GM23338 (cell line): Measurements from ENCODE around the gene SLC16A13. TPM values are rescaled to one million over a fixed set of nuclear protein-coding genes. Genes with fewer than 3 reads are reported as not detected.

Experiments used
- ATAC-seq: fragments of 200-7000 bp; cut with Tn5 transposase; 3 replicates; pipeline ENCODE4 v1.9.1; 2020
- DNase-seq: peaks from one replicate; pipeline ENCODE4 v3.0.0-alpha.2; 2015; ENCODE audit warnings: low spot score
- H2AFZ ChIP-seq: fragments of 200-600 bp; sonication (generic); 2 replicates; pipeline ENCODE4 v1.8.0; 2016; ENCODE audit warnings: antibody characterized with exemption, mild to moderate bottlenecking, moderate library complexity
- H3F3A ChIP-seq: fragments of 200-600 bp; sonication (generic); replicated peaks from 2 replicates; pipeline ENCODE4 v1.8.0; 2017; ENCODE audit warnings: antibody characterized with exemption, mixed run types, low read depth
- H3K27ac ChIP-seq: fragments of 200-600 bp; sonication (generic); 2 replicates; pipeline ENCODE4 v1.6.1; 2016; ENCODE audit warnings: low read depth
- H3K27me3 ChIP-seq: fragments of 200-600 bp; sonication (generic); 2 replicates; pipeline ENCODE4 v1.8.0; 2016; ENCODE audit warnings: mild to moderate bottlenecking, mixed run types, moderate library complexity; ENCODE audit not compliant: insufficient read depth
- H3K36me3 ChIP-seq: fragments of 200-600 bp; sonication (generic); 2 replicates; pipeline ENCODE4 v1.8.0; 2016; ENCODE audit warnings: mild to moderate bottlenecking; ENCODE audit not compliant: insufficient read depth
- H3K4me1 ChIP-seq: fragments of 200-600 bp; sonication (generic); 2 replicates; pipeline ENCODE4 v1.8.0; 2016; ENCODE audit warnings: mild to moderate bottlenecking, moderate library complexity; ENCODE audit not compliant: insufficient read depth
- H3K4me2 ChIP-seq: fragments of 200-600 bp; sonication (generic); 2 replicates; pipeline ENCODE4 v1.7.1; 2017; ENCODE audit warnings: mixed run types
- H3K4me3 ChIP-seq: fragments of 200-600 bp; sonication (generic); 2 replicates; pipeline ENCODE4 v1.6.1; 2016; ENCODE audit warnings: mixed run types
- H3K79me2 ChIP-seq: fragments of 200-600 bp; sonication (generic); replicated peaks from 2 replicates; pipeline ENCODE4 v1.8.0; 2017; ENCODE audit warnings: mild to moderate bottlenecking; ENCODE audit not compliant: insufficient read depth
- H3K9me2 ChIP-seq: fragments of 200-600 bp; sonication (generic); 2 replicates; pipeline ENCODE4 v1.8.0; 2017; ENCODE audit not compliant: insufficient read depth
- H4K20me1 ChIP-seq: fragments of 200-600 bp; sonication (generic); replicated peaks from 2 replicates; pipeline ENCODE4 v1.8.0; 2017; ENCODE audit warnings: mild to moderate bottlenecking; ENCODE audit not compliant: insufficient read depth
- H3K27ac Mint-ChIP-seq: 2 replicates; pipeline ENCODE4 v1.8.0; 2020; ENCODE audit warnings: inconsistent platforms, mild to moderate bottlenecking, moderate library complexity, mixed read lengths
- H3K27me3 Mint-ChIP-seq: 3 replicates; pipeline ENCODE4 v1.8.0; 2022; ENCODE audit warnings: low read depth, mild to moderate bottlenecking, moderate library complexity, mixed read lengths, inconsistent platforms; ENCODE audit not compliant: insufficient read depth, poor library complexity
- H3K36me3 Mint-ChIP-seq: 3 replicates; pipeline ENCODE4 v1.8.0; 2021; ENCODE audit warnings: low read depth, mild to moderate bottlenecking, inconsistent platforms, moderate library complexity, mixed read lengths
- H3K4me1 Mint-ChIP-seq: 3 replicates; pipeline ENCODE4 v1.8.0; 2020; ENCODE audit warnings: mild to moderate bottlenecking, inconsistent platforms, mixed read lengths
- H3K4me3 Mint-ChIP-seq: 3 replicates; pipeline ENCODE4 v1.8.0; 2021; ENCODE audit warnings: moderate library complexity, mild to moderate bottlenecking, inconsistent platforms, mixed read lengths
- H3K9me3 Mint-ChIP-seq: 3 replicates; pipeline ENCODE4 v1.8.0; 2020; ENCODE audit warnings: moderate library complexity, mild to moderate bottlenecking, inconsistent platforms, mixed read lengths
- CREB1 ChIP-seq: fragments of 250-450 bp; sonication (Bioruptor Pico); IDR thresholded peaks from 2 replicates; pipeline ENCODE4 v1.5.0; 2020; ENCODE audit warnings: low read depth, mild to moderate bottlenecking, moderate library complexity
- CTCF ChIP-seq, 2 experiments: fragments of 200-600 bp in 1 of 2; sonication (generic) in 1 of 2; conservative IDR thresholded peaks; 2 replicates each; pipeline versions ENCODE4 v1.5.1 to v1.6.1; 2016 to 2017; ENCODE audit warnings: antibody characterized with exemption in 2 of 2, low read depth in 2 of 2, mild to moderate bottlenecking in 2 of 2, moderate library complexity in 1 of 2
- ETS1 ChIP-seq: IDR thresholded peaks from 2 replicates; pipeline ENCODE4 v1.6.1; 2016; ENCODE audit warnings: antibody characterized with exemption
- EZH2phosphoT487 ChIP-seq: fragments of 200-600 bp; sonication (generic); IDR thresholded peaks from one replicate; pipeline ENCODE4 v1.8.1; 2018; ENCODE audit warnings: antibody characterized with exemption; ENCODE audit not compliant: unreplicated experiment
- NANOG ChIP-seq: IDR thresholded peaks from 2 replicates; pipeline ENCODE4 v1.6.1; 2016; ENCODE audit warnings: antibody characterized with exemption, borderline replicate concordance
- POLR2AphosphoS5 ChIP-seq: IDR thresholded peaks from 2 replicates; pipeline ENCODE4 v1.6.1; 2016; ENCODE audit warnings: antibody characterized with exemption, low read depth
- STAT1 ChIP-seq: IDR thresholded peaks from one replicate; pipeline ENCODE4 v1.6.1; 2016; ENCODE audit warnings: antibody characterized with exemption; ENCODE audit not compliant: unreplicated experiment
- ZNF114 ChIP-seq: fragments of 250-450 bp; sonication (Bioruptor Pico); IDR thresholded peaks from 2 replicates; pipeline ENCODE4 v1.5.0; 2020; ENCODE audit warnings: mild to moderate bottlenecking, moderate library complexity
- ZNF331 ChIP-seq: fragments of 250-450 bp; sonication (Bioruptor Pico); IDR thresholded peaks from 2 replicates; pipeline ENCODE4 v1.5.0; 2020; ENCODE audit warnings: low read depth, mild to moderate bottlenecking, moderate library complexity
- ZNF462 ChIP-seq: fragments of 250-450 bp; sonication (Bioruptor Pico); IDR thresholded peaks from 2 replicates; pipeline ENCODE4 v1.5.0; 2020; ENCODE audit warnings: mild to moderate bottlenecking, moderate library complexity
- polyA plus RNA-seq: library from polyadenylated mRNA; unstranded; fragments of >200 nt; fragmentation: Nextera tagmentation; extraction: Ambion mirVana; gene quantifications from 2 replicates; pipeline ENCODE4 v1.2.1, GENCODE V29; 2016
- total RNA-seq: library from RNA; depleted of rRNA; stranded (reverse); fragments of >200 nt; shearing (Covaris generic); gene quantifications from 2 replicates; pipeline ENCODE4 v1.2.3, GENCODE V29; 2014

SLC16A13 gene
- total and polyA plus RNA-seq, 2 experiments from 2014 or later, result 2.2 to 4.7 TPM

- no peaks in the 10 kb centered on the region for H3K9me3 Mint-ChIP-seq
- H3K4me1 ChIP-seq, result no peaks in the 10 kb centered on the region
- H3K27me3 Mint-ChIP-seq, result peaks cover 9% of the 10 kb centered on the region
- H3K79me2 ChIP-seq, result no peaks in the 10 kb centered on the region
- no peak overlapping the region for H3K27ac Mint-ChIP-seq
- no peak for DNase-seq
- H3K36me3 Mint-ChIP-seq, result peaks cover 12% of the 10 kb centered on the region
- H3K9me2 ChIP-seq, result no peaks in the 10 kb centered on the region
- no peak overlapping the region for H3K4me2 ChIP-seq
- peaks cover 9% of the 10 kb centered on the region for H3K27me3 ChIP-seq
- no peak overlapping the region for H3K4me3 Mint-ChIP-seq
- no peak overlapping the region for H3K27ac ChIP-seq
- H3K4me1 Mint-ChIP-seq, result no peaks in the 10 kb centered on the region; the same call in 2 of the 3 replicates
- H3K4me3 ChIP-seq, result no peak overlapping the region
- H2AFZ ChIP-seq, result no peak overlapping the region
- 0 out of 2 replicates have a peak, but pooled peaks cover 2% of the 10 kb centered on the region for H3F3A ChIP-seq
- H3K36me3 ChIP-seq, result no peaks in the 10 kb centered on the region
- ATAC-seq, result no peak
- TF ChIP-seq EZH2phosphoT487, result no peak
- no peak for TF ChIP-seq ZNF462
- peaks cover 11% of the 10 kb centered on the region; the same call in 1 of the 2 replicates for H4K20me1 ChIP-seq
Observed at GRCh38 chr17:7002288-7003047, 33.3 kb upstream of the SLC16A13 start.

GRCh38 chr17:7003745-7004144 is 32.1 kb upstream of the SLC16A13 start:
- Mint-ChIP-seq H3K27me3 (peaks cover 3% of the 10 kb centered on the region), H3K4me3 (no peak overlapping the region), H3K27ac (no peak overlapping the region), H3K9me3 (no peaks in the 10 kb centered on the region), H3K4me1 (no peaks in the 10 kb centered on the region), H3K36me3 (peaks cover 6% of the 10 kb centered on the region; the same call in 2 of the 3 replicates)
- H3K79me2 ChIP-seq, result no peaks in the 10 kb centered on the region; the same call in 1 of the 2 replicates
- no peaks in the 10 kb centered on the region for H3K27me3 ChIP-seq
- H3F3A ChIP-seq, result 0 out of 2 replicates have a peak, but pooled peaks cover 2% of the 10 kb centered on the region
- peaks cover 11% of the 10 kb centered on the region; the same call in 1 of the 2 replicates for H4K20me1 ChIP-seq
- H3K4me2 ChIP-seq, result no peak overlapping the region
- no peak overlapping the region for H2AFZ ChIP-seq
- H3K9me2 ChIP-seq, result no peaks in the 10 kb centered on the region
- ATAC-seq, result no peak
- no peak overlapping the region for H3K4me3 ChIP-seq
- no peaks in the 10 kb centered on the region for H3K4me1 ChIP-seq
- no peak for DNase-seq
- no peaks in the 10 kb centered on the region for H3K36me3 ChIP-seq
- no peak overlapping the region for H3K27ac ChIP-seq
- TF ChIP-seq ZNF114 (CRISPR knock-in tag) (no peak), CREB1 (CRISPR knock-in tag) (no peak), CTCF (conservative IDR thresholded peaks at IDR 0.05; ENCODE audit: low read depth in 2 of 2) (no peak), ZNF331 (CRISPR knock-in tag) (no peak), ETS1 (no peak), STAT1 (no peak), NANOG (no peak), POLR2AphosphoS5 (no peak)
